Neural progenitor cell (in vitro differentiated cells): Measurements from ENCODE around the gene TMEM154.

Source experiments
- CTCF ChIP-seq: fragments of 200-600 bp; sonication (generic); IDR thresholded peaks from 2 replicates; pipeline ENCODE4 v1.5.1; 2017; ENCODE audit warnings: antibody characterized with exemption, mild to moderate bottlenecking
- EZH2 ChIP-seq: fragments of 200-600 bp; sonication (generic); IDR thresholded peaks from 2 replicates; pipeline ENCODE4 v1.6.1; 2017; ENCODE audit warnings: antibody characterized with exemption, mild to moderate bottlenecking, moderate library complexity
- EZH2phosphoT487 ChIP-seq: fragments of 200-600 bp; sonication (generic); IDR thresholded peaks from 2 replicates; pipeline ENCODE4 v1.6.1; 2017; ENCODE audit warnings: antibody characterized with exemption

- no peak for TF ChIP-seq CTCF
- TF ChIP-seq EZH2, result no peak
- TF ChIP-seq EZH2phosphoT487, result no peak
These were observed 1.3 kb upstream of the TMEM154 start for GRCh38 chr4:152680988-152681603.
